Body of pancreas (tissue), 4 donors: ENCODE data around the gene HTR2A. TPM values are rescaled to one million over a fixed set of nuclear protein-coding genes. Genes with fewer than 3 reads are reported as not detected.

ENCODE experiments used
- ATAC-seq: fragments of 150-250 bp; one replicate; pipeline ENCODE4 v1.9.1; 2016
- DNase-seq, 4 donors: peaks; one replicate each; pipeline ENCODE4 v3.0.0-alpha.2; 2019
- H3K27ac ChIP-seq, 4 donors: fragments of 200-600 bp; sonication (generic); 1 replicate in 3 of 4; 2 replicates in 1 of 4; pipeline versions ENCODE4 v1.5.1 to v1.6.1; 2016 to 2019; ENCODE audit warnings: mild to moderate bottlenecking in 1 of 4, mixed read lengths in 1 of 4, moderate library complexity in 1 of 4
- H3K27me3 ChIP-seq, 2 donors: fragments of 200-600 bp; sonication (generic); one replicate each; pipeline ENCODE4 v1.6.0; 2016; ENCODE audit warnings: mild to moderate bottlenecking in 1 of 2
- H3K36me3 ChIP-seq, 2 donors: fragments of 200-600 bp; sonication (generic); replicated peaks in 1 of 2; 2 replicates each; pipeline ENCODE4 v1.5.1; 2016; ENCODE audit warnings: low read depth in 2 of 2; ENCODE audit not compliant: insufficient read depth in 1 of 2
- H3K4me1 ChIP-seq: fragments of 200-600 bp; sonication (generic); one replicate; pipeline ENCODE4 v1.6.0; 2016
- H3K4me3 ChIP-seq, 2 donors: fragments of 200-600 bp; sonication (generic); 1 replicate in 1 of 2; 2 replicates in 1 of 2; pipeline ENCODE4 v1.5.1; 2016 to 2019
- H3K9me3 ChIP-seq, 3 donors: fragments of 200-600 bp; sonication (generic); 1 replicate in 2 of 3; 2 replicates in 1 of 3; pipeline ENCODE4 v1.5.1; 2016
- CTCF ChIP-seq, 7 experiments: fragments of 450-650 bp in 4 of 7; fragments of 200-600 bp in 3 of 7; sonication (generic) in 3 of 7; IDR thresholded peaks; one replicate each; pipeline ENCODE4 v1.5.1; 2016 to 2019; ENCODE audit warnings: antibody characterized with exemption in 7 of 7
- POLR2A ChIP-seq, 3 donors: fragments of 450-650 bp; IDR thresholded peaks; one replicate each; pipeline ENCODE4 v1.6.1; 2016; ENCODE audit warnings: antibody characterized with exemption in 3 of 3, mild to moderate bottlenecking in 2 of 3
- WGBS, 2 donors: methylation state at CpG; one replicate each; pipeline ENCODE4 v1.1.5; 2017; 5-methylcytosine and 5-hydroxymethylcytosine counted together
- intact Hi-C: fragments of 100-400 bp; cut with DNase I; formaldehyde crosslinking; loops from one replicate; pipeline ENCODE4 v1.15.1; 2023
- total RNA-seq, 2 donors: library from RNA; depleted of rRNA; stranded (reverse); fragments of >200 nt; gene quantifications; one replicate each; pipeline ENCODE4 v1.1.0, GENCODE V29; 2016

The HTR2A gene
- total RNA-seq, 2 donors from 2014 or later, result 0.26 TPM; not detected in 1

GRCh38 chr13:46906405-46906804 lies 9.6 kb upstream of the HTR2A start:
- TF ChIP-seq POLR2A (IDR thresholded peaks at IDR 0.05), result no peak
- no peak for TF ChIP-seq CTCF (IDR thresholded peaks at IDR 0.05)
- Histone ChIP-seq H3K27ac (no peak overlapping the region), H3K27me3 (no peaks in the 10 kb centered on the region), H3K9me3 (no peaks in the 10 kb centered on the region), H3K36me3 (no peaks in the 10 kb centered on the region), H3K4me3 (no peak overlapping the region), H3K4me1 (no peaks in the 10 kb centered on the region)
- ATAC-seq (no peak), DNase-seq (no peak)
- intact Hi-C loops, result no loop called here

- Histone ChIP-seq H3K4me3 (no peak overlapping the region), H3K27ac (no peak overlapping the region), H3K4me1 (no peaks in the 10 kb centered on the region), H3K36me3 (no peaks in the 10 kb centered on the region), H3K27me3 (no peaks in the 10 kb centered on the region), H3K9me3 (no peaks in the 10 kb centered on the region)
- TF ChIP-seq POLR2A (IDR thresholded peaks at IDR 0.05), result no peak
- TF ChIP-seq CTCF (IDR thresholded peaks at IDR 0.05), result no peak
- WGBS, 2 donors, result 65 to 75% methylated on average over 3 of the region's 3 CpGs
- no peak for ATAC-seq
- DNase-seq, result no peak
- intact Hi-C loops, result no loop called here
Measured at GRCh38 chr13:46905249-46905648, 8.4 kb upstream of the HTR2A start.

- TF ChIP-seq POLR2A (IDR thresholded peaks at IDR 0.05), result no peak
- no peak for TF ChIP-seq CTCF (IDR thresholded peaks at IDR 0.05)
Measured at GRCh38 chr13:46903748-46904147, 6.9 kb upstream of the HTR2A start.

GRCh38 chr13:46901721-46902120 lies 4.9 kb upstream of the HTR2A start:
- H3K27ac ChIP-seq, result no peak overlapping the region
- H3K9me3 ChIP-seq, result no peaks in the 10 kb centered on the region
- H3K4me1 ChIP-seq, result peaks cover 4% of the 10 kb centered on the region
- no peak for TF ChIP-seq POLR2A (IDR thresholded peaks at IDR 0.05)
- TF ChIP-seq CTCF (IDR thresholded peaks at IDR 0.05), result no peak
- no peak overlapping the region for H3K4me3 ChIP-seq
- H3K36me3 ChIP-seq, result no peaks in the 10 kb centered on the region
- WGBS, 2 donors, result 33 to 52% methylated on average over 1 of the region's 1 CpG
- H3K27me3 ChIP-seq, result no peaks in the 10 kb centered on the region
- DNase-seq (no peak), ATAC-seq (no peak)
- intact Hi-C loops, result no loop called here

More at GRCh38 chr13:46903748-46904147, 6.9 kb upstream of the HTR2A start:
- WGBS, 2 donors, result 48 to 54% methylated on average over 1 of the region's 1 CpG
- DNase-seq (no peak), ATAC-seq (no peak)
- Histone ChIP-seq H3K9me3 (no peaks in the 10 kb centered on the region), H3K27me3 (no peaks in the 10 kb centered on the region), H3K36me3 (no peaks in the 10 kb centered on the region), H3K4me1 (no peaks in the 10 kb centered on the region), H3K4me3 (no peak overlapping the region), H3K27ac (no peak overlapping the region)
- intact Hi-C loops, result no loop called here

- Histone ChIP-seq H3K4me3 (no peak overlapping the region), H3K36me3 (no peaks in the 10 kb centered on the region), H3K27ac (no peak overlapping the region), H3K27me3 (no peaks in the 10 kb centered on the region), H3K4me1 (peaks cover 7% of the 10 kb centered on the region), H3K9me3 (no peaks in the 10 kb centered on the region)
- 83 to 89% methylated on average over 1 to 5 of the region's 5 CpGs for WGBS, 2 donors
- no peak for DNase-seq
- ATAC-seq, result no peak
- intact Hi-C loops, result no loop called here
- TF ChIP-seq POLR2A (IDR thresholded peaks at IDR 0.05), result no peak
- TF ChIP-seq CTCF (IDR thresholded peaks at IDR 0.05), result no peak
Measured at GRCh38 chr13:46899801-46900200, 2.9 kb upstream of the HTR2A start.
